PFSK-1 (cell line): ENCODE measurements around the gene PPP1R3D.

Experiments
- POLR2AphosphoS5 ChIP-seq: IDR thresholded peaks from 2 replicates; pipeline ENCODE4 v1.6.1; 2012; ENCODE audit warnings: low read depth, mild to moderate bottlenecking, control low read depth, low read length, moderate library complexity
- TAF1 ChIP-seq: IDR thresholded peaks from 2 replicates; pipeline ENCODE4 v1.6.1; 2012; ENCODE audit warnings: low read length, control low read depth, borderline replicate concordance; ENCODE audit not compliant: insufficient read depth

- no peak for TF ChIP-seq POLR2AphosphoS5
- no peak for TF ChIP-seq TAF1
These were observed 1.9 kb downstream of the PPP1R3D start for GRCh38 chr20:59938221-59938620.
